HepG2 (cell line): Measurements from ENCODE around the gene HS6ST1. TPM values are rescaled to one million over a fixed set of nuclear protein-coding genes. Genes with fewer than 3 reads are reported as not detected.

Source experiments
- MBD4 ChIP-seq: IDR thresholded peaks from 2 replicates; pipeline ENCODE4 v1.6.1; 2012; ENCODE audit warnings: low read length, inconsistent platforms, borderline replicate concordance
- MTF2 ChIP-seq: sonication (generic); formaldehyde crosslinking; IDR thresholded peaks from 2 replicates; pipeline ENCODE4 v1.5.0; 2020; ENCODE audit warnings: missing genetic modification reagents, borderline replicate concordance
- NAIF1 ChIP-seq: sonication (generic); formaldehyde crosslinking; IDR thresholded peaks from 2 replicates; pipeline ENCODE4 v1.5.0; 2020; ENCODE audit warnings: mild to moderate bottlenecking, missing genetic modification reagents, borderline replicate concordance
- NCOA5 ChIP-seq: sonication (generic); formaldehyde crosslinking; IDR thresholded peaks from 2 replicates; pipeline ENCODE4 v1.4.0; 2020; ENCODE audit warnings: missing genetic modification reagents
- RBFOX2 ChIP-seq: fragments of 200-400 bp; formaldehyde crosslinking; IDR thresholded peaks from 2 replicates; pipeline ENCODE4 v1.6.1; 2017; ENCODE audit warnings: low read depth, mild to moderate bottlenecking, low read length
- SATB2 ChIP-seq: sonication (generic); formaldehyde crosslinking; IDR thresholded peaks from 2 replicates; pipeline ENCODE4 v1.5.0; 2020; ENCODE audit warnings: missing genetic modification reagents
- SOX6 ChIP-seq, 2 experiments: fragments of 450-650 bp in 1 of 2; sonication (generic) in 1 of 2; formaldehyde crosslinking in 1 of 2; IDR thresholded peaks; 2 replicates each; pipeline versions ENCODE4 v1.4.0 to v1.6.1; 2017 to 2020; ENCODE audit warnings: antibody characterized with exemption in 1 of 2, mild to moderate bottlenecking in 1 of 2, missing genetic modification reagents in 1 of 2
- ZFP41 ChIP-seq: sonication (generic); formaldehyde crosslinking; IDR thresholded peaks from 2 replicates; pipeline ENCODE4 v1.4.0; 2020; ENCODE audit warnings: mild to moderate bottlenecking, missing genetic modification reagents, borderline replicate concordance
- ZNF205 ChIP-seq: IDR thresholded peaks from 2 replicates; pipeline ENCODE4 v1.6.1; 2018; ENCODE audit warnings: missing biosample characterization, missing genetic modification reagents
- ZNF253 ChIP-seq: sonication (generic); formaldehyde crosslinking; IDR thresholded peaks from 2 replicates; pipeline ENCODE4 v1.8.0; 2022; ENCODE audit warnings: mild to moderate bottlenecking, missing genetic modification reagents, borderline replicate concordance
- ZNF484 ChIP-seq: sonication (generic); formaldehyde crosslinking; IDR thresholded peaks from 2 replicates; pipeline ENCODE4 v1.5.1; 2020; ENCODE audit warnings: mild to moderate bottlenecking, low read depth, missing genetic modification reagents, borderline replicate concordance
- ZNF7 ChIP-seq: IDR thresholded peaks from 2 replicates; pipeline ENCODE4 v1.6.1; 2016; ENCODE audit warnings: missing biosample characterization, missing genetic modification reagents
- polyA plus RNA-seq, 8 experiments: library from polyadenylated mRNA; depleted of rRNA in 3 of 8; stranded (reverse) in 7 of 8; unstranded in 1 of 8; fragments of >200 nt; fragmentation: Illumina TruSeq in 4 of 8; extraction: Trizol in 4 of 8; gene quantifications; 2 replicates each; pipeline versions ENCODE4 v1.2.1 to v1.2.3, GENCODE V29; 2011 to 2016; ENCODE audit warnings: low read depth in 4 of 8, missing spikeins in 1 of 8, mixed read lengths in 1 of 8; ENCODE audit not compliant: insufficient read depth in 1 of 8
- total RNA-seq, 5 experiments: library from RNA; depleted of rRNA; stranded (reverse); fragments of >200 nt; fragmentation: Illumina TruSeq; extraction: Trizol; gene quantifications; 2 replicates each; pipeline ENCODE4 v1.2.3, GENCODE V29; 2016; ENCODE audit warnings: low read depth in 1 of 5
- TF ChIP-seq, protein P1 (sequence below): sonication (generic); formaldehyde crosslinking; IDR thresholded peaks from 2 replicates; pipeline ENCODE4 v1.9.0; 2021; ENCODE audit warnings: mild to moderate bottlenecking, missing genetic modification reagents
- TF ChIP-seq, protein P2 (sequence below): sonication (generic); formaldehyde crosslinking; IDR thresholded peaks from 2 replicates; pipeline ENCODE4 v1.4.0; 2020; ENCODE audit warnings: missing genetic modification reagents
- TF ChIP-seq, protein P3 (sequence below): sonication (generic); formaldehyde crosslinking; conservative IDR thresholded peaks from 2 replicates; pipeline ENCODE4 v1.8.0; 2022; ENCODE audit warnings: low read depth, missing genetic modification reagents
- TF ChIP-seq, protein P4 (sequence below): IDR thresholded peaks from 2 replicates; pipeline ENCODE4 v1.6.1; 2012; ENCODE audit warnings: inconsistent platforms

Gene HS6ST1
- total and polyA plus RNA-seq, 2 of the 13 experiments (the other 11 are each of a cell fraction or from before 2014, with no cell fraction given) = 34.5 to 84.6 TPM

DNA sequence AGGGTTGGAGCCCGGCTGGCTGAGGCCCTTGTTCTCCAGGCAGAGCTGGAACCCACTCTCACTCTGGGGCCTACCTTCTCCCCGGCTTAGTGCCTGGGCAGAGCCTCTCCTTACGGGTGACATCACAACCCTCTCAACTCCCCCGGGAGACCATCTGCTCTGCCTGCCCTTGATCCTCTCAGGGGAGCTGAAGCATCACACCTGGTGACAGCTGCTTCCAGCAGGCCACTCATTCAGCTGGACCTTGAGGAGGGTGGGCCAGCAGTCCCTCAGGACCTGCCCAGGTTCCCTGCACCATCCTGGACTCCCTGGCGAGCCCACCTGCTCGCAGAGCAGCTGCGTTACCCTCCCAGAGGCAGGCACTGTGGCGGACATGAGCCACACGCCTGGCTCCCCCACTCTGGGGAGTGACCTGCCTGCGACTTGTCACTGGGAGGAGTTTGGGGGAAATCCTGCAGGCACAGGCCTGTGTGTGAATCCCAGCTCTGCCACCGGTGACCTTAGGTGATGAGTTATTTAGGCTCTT, 13.1 kb downstream of the HS6ST1 start (continued):
- TF ChIP-seq, protein P1, sequence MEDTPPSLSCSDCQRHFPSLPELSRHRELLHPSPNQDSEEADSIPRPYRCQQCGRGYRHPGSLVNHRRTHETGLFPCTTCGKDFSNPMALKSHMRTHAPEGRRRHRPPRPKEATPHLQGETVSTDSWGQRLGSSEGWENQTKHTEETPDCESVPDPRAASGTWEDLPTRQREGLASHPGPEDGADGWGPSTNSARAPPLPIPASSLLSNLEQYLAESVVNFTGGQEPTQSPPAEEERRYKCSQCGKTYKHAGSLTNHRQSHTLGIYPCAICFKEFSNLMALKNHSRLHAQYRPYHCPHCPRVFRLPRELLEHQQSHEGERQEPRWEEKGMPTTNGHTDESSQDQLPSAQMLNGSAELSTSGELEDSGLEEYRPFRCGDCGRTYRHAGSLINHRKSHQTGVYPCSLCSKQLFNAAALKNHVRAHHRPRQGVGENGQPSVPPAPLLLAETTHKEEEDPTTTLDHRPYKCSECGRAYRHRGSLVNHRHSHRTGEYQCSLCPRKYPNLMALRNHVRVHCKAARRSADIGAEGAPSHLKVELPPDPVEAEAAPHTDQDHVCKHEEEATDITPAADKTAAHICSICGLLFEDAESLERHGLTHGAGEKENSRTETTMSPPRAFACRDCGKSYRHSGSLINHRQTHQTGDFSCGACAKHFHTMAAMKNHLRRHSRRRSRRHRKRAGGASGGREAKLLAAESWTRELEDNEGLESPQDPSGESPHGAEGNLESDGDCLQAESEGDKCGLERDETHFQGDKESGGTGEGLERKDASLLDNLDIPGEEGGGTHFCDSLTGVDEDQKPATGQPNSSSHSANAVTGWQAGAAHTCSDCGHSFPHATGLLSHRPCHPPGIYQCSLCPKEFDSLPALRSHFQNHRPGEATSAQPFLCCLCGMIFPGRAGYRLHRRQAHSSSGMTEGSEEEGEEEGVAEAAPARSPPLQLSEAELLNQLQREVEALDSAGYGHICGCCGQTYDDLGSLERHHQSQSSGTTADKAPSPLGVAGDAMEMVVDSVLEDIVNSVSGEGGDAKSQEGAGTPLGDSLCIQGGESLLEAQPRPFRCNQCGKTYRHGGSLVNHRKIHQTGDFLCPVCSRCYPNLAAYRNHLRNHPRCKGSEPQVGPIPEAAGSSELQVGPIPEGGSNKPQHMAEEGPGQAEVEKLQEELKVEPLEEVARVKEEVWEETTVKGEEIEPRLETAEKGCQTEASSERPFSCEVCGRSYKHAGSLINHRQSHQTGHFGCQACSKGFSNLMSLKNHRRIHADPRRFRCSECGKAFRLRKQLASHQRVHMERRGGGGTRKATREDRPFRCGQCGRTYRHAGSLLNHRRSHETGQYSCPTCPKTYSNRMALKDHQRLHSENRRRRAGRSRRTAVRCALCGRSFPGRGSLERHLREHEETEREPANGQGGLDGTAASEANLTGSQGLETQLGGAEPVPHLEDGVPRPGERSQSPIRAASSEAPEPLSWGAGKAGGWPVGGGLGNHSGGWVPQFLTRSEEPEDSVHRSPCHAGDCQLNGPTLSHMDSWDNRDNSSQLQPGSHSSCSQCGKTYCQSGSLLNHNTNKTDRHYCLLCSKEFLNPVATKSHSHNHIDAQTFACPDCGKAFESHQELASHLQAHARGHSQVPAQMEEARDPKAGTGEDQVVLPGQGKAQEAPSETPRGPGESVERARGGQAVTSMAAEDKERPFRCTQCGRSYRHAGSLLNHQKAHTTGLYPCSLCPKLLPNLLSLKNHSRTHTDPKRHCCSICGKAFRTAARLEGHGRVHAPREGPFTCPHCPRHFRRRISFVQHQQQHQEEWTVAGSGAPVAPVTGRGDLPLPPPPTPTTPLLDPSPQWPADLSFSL (CRISPR knock-in tag) = no peak; the same call in 1 of the 2 replicates
- TF ChIP-seq SATB2 (CRISPR knock-in tag) (no peak), ZNF484 (CRISPR knock-in tag) (no peak), ZFP41 (CRISPR knock-in tag) (no peak), ZNF205 (no peak), ZNF7 (peak; percentile 26; the same call in 1 of the 2 replicates), MBD4 (no peak), MTF2 (peak; percentile 88), NCOA5 (CRISPR knock-in tag) (no peak), ZNF253 (CRISPR knock-in tag) (peak; percentile 73), NAIF1 (CRISPR knock-in tag) (no peak), SOX6 (IDR thresholded peaks at IDR 0.05) (no peak), SOX6 (CRISPR knock-in tag; IDR thresholded peaks at IDR 0.05) (no peak), RBFOX2 (0 out of 2 replicates have a peak, but pooled peaks have one; percentile 36)
- TF ChIP-seq, protein P2, sequence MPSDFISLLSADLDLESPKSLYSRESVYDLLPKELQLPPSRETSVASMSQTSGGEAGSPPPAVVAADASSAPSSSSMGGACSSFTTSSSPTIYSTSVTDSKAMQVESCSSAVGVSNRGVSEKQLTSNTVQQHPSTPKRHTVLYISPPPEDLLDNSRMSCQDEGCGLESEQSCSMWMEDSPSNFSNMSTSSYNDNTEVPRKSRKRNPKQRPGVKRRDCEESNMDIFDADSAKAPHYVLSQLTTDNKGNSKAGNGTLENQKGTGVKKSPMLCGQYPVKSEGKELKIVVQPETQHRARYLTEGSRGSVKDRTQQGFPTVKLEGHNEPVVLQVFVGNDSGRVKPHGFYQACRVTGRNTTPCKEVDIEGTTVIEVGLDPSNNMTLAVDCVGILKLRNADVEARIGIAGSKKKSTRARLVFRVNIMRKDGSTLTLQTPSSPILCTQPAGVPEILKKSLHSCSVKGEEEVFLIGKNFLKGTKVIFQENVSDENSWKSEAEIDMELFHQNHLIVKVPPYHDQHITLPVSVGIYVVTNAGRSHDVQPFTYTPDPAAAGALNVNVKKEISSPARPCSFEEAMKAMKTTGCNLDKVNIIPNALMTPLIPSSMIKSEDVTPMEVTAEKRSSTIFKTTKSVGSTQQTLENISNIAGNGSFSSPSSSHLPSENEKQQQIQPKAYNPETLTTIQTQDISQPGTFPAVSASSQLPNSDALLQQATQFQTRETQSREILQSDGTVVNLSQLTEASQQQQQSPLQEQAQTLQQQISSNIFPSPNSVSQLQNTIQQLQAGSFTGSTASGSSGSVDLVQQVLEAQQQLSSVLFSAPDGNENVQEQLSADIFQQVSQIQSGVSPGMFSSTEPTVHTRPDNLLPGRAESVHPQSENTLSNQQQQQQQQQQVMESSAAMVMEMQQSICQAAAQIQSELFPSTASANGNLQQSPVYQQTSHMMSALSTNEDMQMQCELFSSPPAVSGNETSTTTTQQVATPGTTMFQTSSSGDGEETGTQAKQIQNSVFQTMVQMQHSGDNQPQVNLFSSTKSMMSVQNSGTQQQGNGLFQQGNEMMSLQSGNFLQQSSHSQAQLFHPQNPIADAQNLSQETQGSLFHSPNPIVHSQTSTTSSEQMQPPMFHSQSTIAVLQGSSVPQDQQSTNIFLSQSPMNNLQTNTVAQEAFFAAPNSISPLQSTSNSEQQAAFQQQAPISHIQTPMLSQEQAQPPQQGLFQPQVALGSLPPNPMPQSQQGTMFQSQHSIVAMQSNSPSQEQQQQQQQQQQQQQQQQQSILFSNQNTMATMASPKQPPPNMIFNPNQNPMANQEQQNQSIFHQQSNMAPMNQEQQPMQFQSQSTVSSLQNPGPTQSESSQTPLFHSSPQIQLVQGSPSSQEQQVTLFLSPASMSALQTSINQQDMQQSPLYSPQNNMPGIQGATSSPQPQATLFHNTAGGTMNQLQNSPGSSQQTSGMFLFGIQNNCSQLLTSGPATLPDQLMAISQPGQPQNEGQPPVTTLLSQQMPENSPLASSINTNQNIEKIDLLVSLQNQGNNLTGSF (CRISPR knock-in tag) = no peak
- TF ChIP-seq, protein P3, sequence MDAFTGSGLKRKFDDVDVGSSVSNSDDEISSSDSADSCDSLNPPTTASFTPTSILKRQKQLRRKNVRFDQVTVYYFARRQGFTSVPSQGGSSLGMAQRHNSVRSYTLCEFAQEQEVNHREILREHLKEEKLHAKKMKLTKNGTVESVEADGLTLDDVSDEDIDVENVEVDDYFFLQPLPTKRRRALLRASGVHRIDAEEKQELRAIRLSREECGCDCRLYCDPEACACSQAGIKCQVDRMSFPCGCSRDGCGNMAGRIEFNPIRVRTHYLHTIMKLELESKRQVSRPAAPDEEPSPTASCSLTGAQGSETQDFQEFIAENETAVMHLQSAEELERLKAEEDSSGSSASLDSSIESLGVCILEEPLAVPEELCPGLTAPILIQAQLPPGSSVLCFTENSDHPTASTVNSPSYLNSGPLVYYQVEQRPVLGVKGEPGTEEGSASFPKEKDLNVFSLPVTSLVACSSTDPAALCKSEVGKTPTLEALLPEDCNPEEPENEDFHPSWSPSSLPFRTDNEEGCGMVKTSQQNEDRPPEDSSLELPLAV (CRISPR knock-in tag) = no peak
- TF ChIP-seq, protein P4, sequence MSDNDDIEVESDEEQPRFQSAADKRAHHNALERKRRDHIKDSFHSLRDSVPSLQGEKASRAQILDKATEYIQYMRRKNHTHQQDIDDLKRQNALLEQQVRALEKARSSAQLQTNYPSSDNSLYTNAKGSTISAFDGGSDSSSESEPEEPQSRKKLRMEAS = no peak
